HCT116 (cell line): ENCODE measurements around the gene STYXL1.

Experiments used
- CEBPB ChIP-seq: IDR thresholded peaks from 2 replicates; pipeline ENCODE4 v1.6.1; 2012; ENCODE audit warnings: low read depth
- EGR1 ChIP-seq: IDR thresholded peaks from 2 replicates; pipeline ENCODE4 v1.6.1; 2012; ENCODE audit warnings: low read depth
- EZH2 ChIP-seq: fragments of 200-600 bp; sonication (generic); IDR thresholded peaks from 2 replicates; pipeline ENCODE4 v1.6.1; 2017; ENCODE audit warnings: antibody characterized with exemption, mixed run types
- EZH2phosphoT487 ChIP-seq: fragments of 200-600 bp; IDR thresholded peaks from 2 replicates; pipeline ENCODE4 v1.6.1; 2018; ENCODE audit warnings: antibody characterized with exemption, borderline replicate concordance
- FOSL1 ChIP-seq: IDR thresholded peaks from 2 replicates; pipeline ENCODE4 v1.6.1; 2012; ENCODE audit warnings: low read depth
- JUND ChIP-seq: IDR thresholded peaks from 2 replicates; pipeline ENCODE4 v1.6.1; 2012
- POLR2A ChIP-seq: IDR thresholded peaks from 2 replicates; pipeline ENCODE4 v1.7.0; 2011; ENCODE audit warnings: borderline replicate concordance; ENCODE audit not compliant: insufficient read depth, insufficient read length; ENCODE audit errors: extremely low read depth
- SIN3A ChIP-seq: IDR thresholded peaks from 2 replicates; pipeline ENCODE4 v1.6.1; 2012; ENCODE audit warnings: low read depth
- SP1 ChIP-seq: IDR thresholded peaks from 2 replicates; pipeline ENCODE4 v1.6.1; 2012; ENCODE audit warnings: low read depth
- TCF7L2 ChIP-seq: IDR thresholded peaks from 2 replicates; pipeline ENCODE4 v1.7.0; 2011; ENCODE audit warnings: borderline replicate concordance, inconsistent platforms; ENCODE audit not compliant: insufficient read depth, insufficient read length; ENCODE audit errors: extremely low read depth
- ZNF274 ChIP-seq: fragments of 200-500 bp; sonication (Bioruptor generic); IDR thresholded peaks from 2 replicates; pipeline ENCODE4 v1.6.1; 2014; ENCODE audit warnings: mild to moderate bottlenecking, low read depth, low read length, inconsistent platforms
- TF ChIP-seq, protein P1 (sequence below), 3 experiments: fragments of 200-600 bp in 1 of 3; sonication (generic) in 1 of 3; IDR thresholded peaks in 2 of 3; conservative IDR thresholded peaks in 1 of 3; 2 replicates each; pipeline ENCODE4 v1.5.1; 2012 to 2017; ENCODE audit warnings: low read depth in 2 of 3, low read length in 2 of 3, antibody characterized with exemption in 1 of 3, borderline replicate concordance in 1 of 3, control low read depth in 1 of 3, mild to moderate bottlenecking in 1 of 3, mixed read lengths in 1 of 3, mixed run types in 1 of 3, moderate library complexity in 1 of 3; ENCODE audit not compliant: insufficient read depth in 1 of 3
- TF ChIP-seq, protein P2 (sequence below): IDR thresholded peaks from 2 replicates; pipeline ENCODE4 v1.6.1; 2012
- TF ChIP-seq, protein P3 (sequence below): IDR thresholded peaks from 2 replicates; pipeline ENCODE4 v1.6.1; 2012; ENCODE audit warnings: low read depth

DNA sequence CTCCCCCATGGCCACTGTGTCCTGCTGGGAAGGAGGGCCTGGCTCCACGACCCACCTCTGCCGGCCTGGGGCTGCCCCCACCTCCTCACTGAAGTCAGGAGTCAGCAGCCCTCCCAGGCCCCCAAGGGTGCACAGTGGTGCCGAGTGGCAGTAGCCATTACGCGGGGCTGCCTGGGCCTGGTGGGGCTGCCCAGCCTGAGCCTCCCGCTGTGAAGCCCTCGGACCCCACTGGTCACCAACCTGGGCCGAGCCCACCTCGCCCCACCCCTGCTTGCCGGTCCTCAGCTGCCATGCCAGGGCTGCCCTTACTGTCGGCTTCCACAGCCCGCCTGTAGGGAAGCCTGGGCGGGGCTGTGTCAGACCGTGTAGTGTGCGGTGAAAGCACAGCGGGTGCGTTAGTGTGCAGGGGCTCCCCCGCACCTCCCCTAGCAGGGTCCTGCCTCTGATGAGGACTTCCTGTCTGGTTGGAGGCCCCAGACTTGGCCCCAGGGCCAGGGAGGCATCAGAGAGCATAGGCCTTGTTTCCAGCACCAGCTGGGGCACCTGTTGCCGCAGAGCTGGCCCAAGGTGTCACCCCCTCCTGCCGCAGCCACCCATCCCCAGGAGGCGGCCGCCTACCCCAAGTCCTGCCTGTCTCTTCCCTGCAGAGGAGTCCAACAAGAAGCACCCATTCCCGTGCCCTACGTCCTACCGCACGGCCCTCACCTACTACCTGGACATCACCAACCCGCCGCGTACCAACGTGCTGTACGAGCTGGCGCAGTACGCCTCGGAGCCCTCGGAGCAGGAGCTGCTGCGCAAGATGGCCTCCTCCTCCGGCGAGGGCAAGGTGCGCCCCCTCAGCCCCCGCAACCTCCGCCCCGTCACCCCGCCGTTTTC lies 63.4 kb downstream of the STYXL1 start:
- no peak for TF ChIP-seq POLR2A
- TF ChIP-seq FOSL1 = no peak
- TF ChIP-seq CEBPB = no peak
- no peak for TF ChIP-seq JUND
- TF ChIP-seq ZNF274 = no peak
- TF ChIP-seq, protein P1, sequence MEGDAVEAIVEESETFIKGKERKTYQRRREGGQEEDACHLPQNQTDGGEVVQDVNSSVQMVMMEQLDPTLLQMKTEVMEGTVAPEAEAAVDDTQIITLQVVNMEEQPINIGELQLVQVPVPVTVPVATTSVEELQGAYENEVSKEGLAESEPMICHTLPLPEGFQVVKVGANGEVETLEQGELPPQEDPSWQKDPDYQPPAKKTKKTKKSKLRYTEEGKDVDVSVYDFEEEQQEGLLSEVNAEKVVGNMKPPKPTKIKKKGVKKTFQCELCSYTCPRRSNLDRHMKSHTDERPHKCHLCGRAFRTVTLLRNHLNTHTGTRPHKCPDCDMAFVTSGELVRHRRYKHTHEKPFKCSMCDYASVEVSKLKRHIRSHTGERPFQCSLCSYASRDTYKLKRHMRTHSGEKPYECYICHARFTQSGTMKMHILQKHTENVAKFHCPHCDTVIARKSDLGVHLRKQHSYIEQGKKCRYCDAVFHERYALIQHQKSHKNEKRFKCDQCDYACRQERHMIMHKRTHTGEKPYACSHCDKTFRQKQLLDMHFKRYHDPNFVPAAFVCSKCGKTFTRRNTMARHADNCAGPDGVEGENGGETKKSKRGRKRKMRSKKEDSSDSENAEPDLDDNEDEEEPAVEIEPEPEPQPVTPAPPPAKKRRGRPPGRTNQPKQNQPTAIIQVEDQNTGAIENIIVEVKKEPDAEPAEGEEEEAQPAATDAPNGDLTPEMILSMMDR (IDR thresholded peaks at IDR 0.05 in 2 of 3, conservative IDR thresholded peaks at IDR 0.05 in 1 of 3; ENCODE audit: borderline replicate concordance in 1 of 3, insufficient read depth in 1 of 3, low read depth in 2 of 3, low read length in 2 of 3) = no peak
- TF ChIP-seq EGR1 = no peak
- TF ChIP-seq TCF7L2 = no peak
- no peak for TF ChIP-seq SP1
- TF ChIP-seq, protein P2, sequence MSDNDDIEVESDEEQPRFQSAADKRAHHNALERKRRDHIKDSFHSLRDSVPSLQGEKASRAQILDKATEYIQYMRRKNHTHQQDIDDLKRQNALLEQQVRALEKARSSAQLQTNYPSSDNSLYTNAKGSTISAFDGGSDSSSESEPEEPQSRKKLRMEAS = no peak
- TF ChIP-seq SIN3A = no peak
- TF ChIP-seq, protein P3, sequence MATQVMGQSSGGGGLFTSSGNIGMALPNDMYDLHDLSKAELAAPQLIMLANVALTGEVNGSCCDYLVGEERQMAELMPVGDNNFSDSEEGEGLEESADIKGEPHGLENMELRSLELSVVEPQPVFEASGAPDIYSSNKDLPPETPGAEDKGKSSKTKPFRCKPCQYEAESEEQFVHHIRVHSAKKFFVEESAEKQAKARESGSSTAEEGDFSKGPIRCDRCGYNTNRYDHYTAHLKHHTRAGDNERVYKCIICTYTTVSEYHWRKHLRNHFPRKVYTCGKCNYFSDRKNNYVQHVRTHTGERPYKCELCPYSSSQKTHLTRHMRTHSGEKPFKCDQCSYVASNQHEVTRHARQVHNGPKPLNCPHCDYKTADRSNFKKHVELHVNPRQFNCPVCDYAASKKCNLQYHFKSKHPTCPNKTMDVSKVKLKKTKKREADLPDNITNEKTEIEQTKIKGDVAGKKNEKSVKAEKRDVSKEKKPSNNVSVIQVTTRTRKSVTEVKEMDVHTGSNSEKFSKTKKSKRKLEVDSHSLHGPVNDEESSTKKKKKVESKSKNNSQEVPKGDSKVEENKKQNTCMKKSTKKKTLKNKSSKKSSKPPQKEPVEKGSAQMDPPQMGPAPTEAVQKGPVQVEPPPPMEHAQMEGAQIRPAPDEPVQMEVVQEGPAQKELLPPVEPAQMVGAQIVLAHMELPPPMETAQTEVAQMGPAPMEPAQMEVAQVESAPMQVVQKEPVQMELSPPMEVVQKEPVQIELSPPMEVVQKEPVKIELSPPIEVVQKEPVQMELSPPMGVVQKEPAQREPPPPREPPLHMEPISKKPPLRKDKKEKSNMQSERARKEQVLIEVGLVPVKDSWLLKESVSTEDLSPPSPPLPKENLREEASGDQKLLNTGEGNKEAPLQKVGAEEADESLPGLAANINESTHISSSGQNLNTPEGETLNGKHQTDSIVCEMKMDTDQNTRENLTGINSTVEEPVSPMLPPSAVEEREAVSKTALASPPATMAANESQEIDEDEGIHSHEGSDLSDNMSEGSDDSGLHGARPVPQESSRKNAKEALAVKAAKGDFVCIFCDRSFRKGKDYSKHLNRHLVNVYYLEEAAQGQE = no peak
- no peak for TF ChIP-seq EZH2
- TF ChIP-seq EZH2phosphoT487 = no peak
